Measurements from ENCODE around the gene MNT.

DNA sequence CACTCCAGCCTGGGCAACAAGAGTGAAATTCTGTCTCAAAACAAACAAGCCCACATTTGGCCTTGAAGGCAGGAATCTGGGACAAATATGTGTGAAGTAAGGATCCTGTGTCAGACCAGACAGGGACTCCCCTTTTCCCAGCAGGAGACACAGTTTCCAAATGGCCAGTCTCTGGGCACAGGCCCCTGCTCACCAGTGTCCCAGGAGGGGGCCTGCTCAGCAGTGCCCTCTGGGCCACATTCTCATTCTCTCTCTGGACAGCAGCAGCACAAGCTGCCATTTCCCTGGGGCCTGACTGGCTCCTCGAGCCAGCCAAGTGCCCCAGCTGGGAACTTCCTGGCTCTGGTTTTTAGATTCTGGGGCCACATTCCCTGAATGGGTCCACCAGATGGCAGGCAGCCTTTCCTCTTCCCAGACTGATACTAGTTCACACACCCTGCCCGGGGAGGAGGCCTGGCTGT is 11.7 kb upstream of the MNT start:
- TF ChIP-seq, protein P1, sequence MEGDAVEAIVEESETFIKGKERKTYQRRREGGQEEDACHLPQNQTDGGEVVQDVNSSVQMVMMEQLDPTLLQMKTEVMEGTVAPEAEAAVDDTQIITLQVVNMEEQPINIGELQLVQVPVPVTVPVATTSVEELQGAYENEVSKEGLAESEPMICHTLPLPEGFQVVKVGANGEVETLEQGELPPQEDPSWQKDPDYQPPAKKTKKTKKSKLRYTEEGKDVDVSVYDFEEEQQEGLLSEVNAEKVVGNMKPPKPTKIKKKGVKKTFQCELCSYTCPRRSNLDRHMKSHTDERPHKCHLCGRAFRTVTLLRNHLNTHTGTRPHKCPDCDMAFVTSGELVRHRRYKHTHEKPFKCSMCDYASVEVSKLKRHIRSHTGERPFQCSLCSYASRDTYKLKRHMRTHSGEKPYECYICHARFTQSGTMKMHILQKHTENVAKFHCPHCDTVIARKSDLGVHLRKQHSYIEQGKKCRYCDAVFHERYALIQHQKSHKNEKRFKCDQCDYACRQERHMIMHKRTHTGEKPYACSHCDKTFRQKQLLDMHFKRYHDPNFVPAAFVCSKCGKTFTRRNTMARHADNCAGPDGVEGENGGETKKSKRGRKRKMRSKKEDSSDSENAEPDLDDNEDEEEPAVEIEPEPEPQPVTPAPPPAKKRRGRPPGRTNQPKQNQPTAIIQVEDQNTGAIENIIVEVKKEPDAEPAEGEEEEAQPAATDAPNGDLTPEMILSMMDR (IDR thresholded peaks at IDR 0.05): peak in 5 of 12 donors; percentile 7 to 41 (median 33)
- no peak for TF ChIP-seq POLR2A (IDR thresholded peaks at IDR 0.05)
